Measurements from ENCODE around the gene AKR1C1.
"Not testable (repeated sequence)": the region's sequence is repeated elsewhere in the genome, so short reads cannot be mapped to it uniquely, and the experiment has no call there.

AKR1C1 gene

GRCh38 chr10:4934391-4934987 is 28.7 kb upstream of the AKR1C1 start:
- H3K4me3 ChIP-seq (ENCODE audit: control insufficient read depth in 1 of 7, extremely low read depth in 1 of 7, insufficient read depth in 4 of 7, low read depth in 2 of 7, low read length in 6 of 7), result no peak overlapping the region
- H3K9me3 ChIP-seq (ENCODE audit: control extremely low read depth in 1 of 5, control insufficient read depth in 4 of 5, insufficient read depth in 2 of 5, low read depth in 1 of 5, low read length in 4 of 5), result no peaks in the 10 kb centered on the region
- no peak overlapping the region for H3K27ac ChIP-seq (ENCODE audit: insufficient read depth in 1 of 2, low read depth in 1 of 2, low read length in 2 of 2, poor library complexity in 1 of 2, severe bottlenecking in 2 of 2)
- DNase-seq, result no peak
- H3K27me3 ChIP-seq (replicated peaks in 2 of 5; ENCODE audit: control insufficient read depth in 4 of 5, insufficient read depth in 5 of 5, low read length in 4 of 5), result no peaks in the 10 kb centered on the region
- peaks cover 0 to 15% (median 7%) of the 10 kb centered on the region in 4 experiments for H3K4me1 ChIP-seq (ENCODE audit: control extremely low read depth in 1 of 4, control insufficient read depth in 4 of 4, insufficient read depth in 4 of 4, low read length in 3 of 4)
- ChIA-PET POLR2A (no interaction called here), CTCF (interaction anchor here (0.7 kb wide), 1 partner anchor 85 kb away, joined by 3 read pairs; no protein-coding TSS in a partner anchor)
- 88% methylated on average over 6 of the region's 7 CpGs for WGBS (ENCODE audit: insufficient coverage)
- H3K36me3 ChIP-seq (ENCODE audit: control insufficient read depth in 4 of 4, insufficient read depth in 4 of 4, low read length in 3 of 4), result no peaks in the 10 kb centered on the region

- WGBS (ENCODE audit: insufficient coverage), result 95% methylated on average over 19 of the region's 23 CpGs
- H3K9me3 ChIP-seq (ENCODE audit: control extremely low read depth in 1 of 5, control insufficient read depth in 4 of 5, insufficient read depth in 2 of 5, low read depth in 1 of 5, low read length in 4 of 5), result no peaks in the 10 kb centered on the region
- no peaks in the 10 kb centered on the region for H3K36me3 ChIP-seq (ENCODE audit: control insufficient read depth in 4 of 4, insufficient read depth in 4 of 4, low read length in 3 of 4)
- peaks cover 0 to 4% (median 0%) of the 10 kb centered on the region in 4 experiments for H3K4me1 ChIP-seq (ENCODE audit: control extremely low read depth in 1 of 4, control insufficient read depth in 4 of 4, insufficient read depth in 4 of 4, low read length in 3 of 4)
- ChIA-PET CTCF (no interaction called here), POLR2A (no interaction called here)
- H3K4me3 ChIP-seq (ENCODE audit: control insufficient read depth in 1 of 7, extremely low read depth in 1 of 7, insufficient read depth in 4 of 7, low read depth in 2 of 7, low read length in 6 of 7), result no peak overlapping the region
- H3K27me3 ChIP-seq (replicated peaks in 2 of 5; ENCODE audit: control insufficient read depth in 4 of 5, insufficient read depth in 5 of 5, low read length in 4 of 5), result no peaks in the 10 kb centered on the region
- no peak overlapping the region for H3K27ac ChIP-seq (ENCODE audit: insufficient read depth in 1 of 2, low read depth in 1 of 2, low read length in 2 of 2, poor library complexity in 1 of 2, severe bottlenecking in 2 of 2)
- DNase-seq, result no peak
These were observed 25.9 kb upstream of the AKR1C1 start for GRCh38 chr10:4937346-4937745.

DNA sequence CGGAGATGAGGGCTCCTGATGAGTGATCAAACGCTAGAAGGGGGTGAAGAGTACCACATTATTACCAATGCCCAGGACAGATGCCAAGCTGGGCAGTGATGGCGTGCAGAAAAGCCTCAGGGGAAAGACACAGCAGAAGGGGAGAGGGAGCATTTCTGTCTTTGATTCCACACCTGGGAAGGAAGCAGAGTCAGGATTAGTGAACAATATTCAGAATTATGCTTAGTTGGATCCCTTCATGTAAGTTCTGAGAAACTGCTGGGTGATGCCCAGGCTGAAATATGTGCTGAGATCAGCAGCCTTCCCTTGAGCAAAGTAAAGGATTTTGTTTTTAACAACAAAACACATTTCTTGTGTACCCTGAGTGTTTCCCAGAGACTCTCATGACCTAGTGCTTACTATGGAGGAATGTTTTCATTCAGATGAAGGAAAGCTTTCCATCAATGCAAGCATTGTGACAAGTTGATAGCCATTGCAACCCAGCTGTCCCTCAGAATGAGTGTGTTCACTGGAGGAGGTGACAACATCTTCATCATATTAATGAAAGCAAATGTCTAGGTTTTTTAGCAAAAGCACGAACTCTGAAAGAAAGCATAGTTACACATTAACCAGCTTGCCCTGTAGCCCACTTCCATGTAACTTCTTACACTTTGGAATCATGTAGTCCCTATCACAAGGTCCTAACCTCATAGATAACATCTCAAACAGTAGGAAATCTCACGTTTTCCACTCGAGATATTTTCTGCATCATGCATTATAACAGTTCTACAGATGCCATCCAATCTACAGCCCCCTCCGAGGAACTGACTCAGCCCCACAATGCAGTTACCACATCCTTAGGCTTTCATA is 23.8 kb upstream of the AKR1C1 start:
- no peaks in the 10 kb centered on the region for H3K9me3 ChIP-seq (ENCODE audit: control extremely low read depth in 1 of 5, control insufficient read depth in 4 of 5, insufficient read depth in 2 of 5, low read depth in 1 of 5, low read length in 4 of 5)
- no peak overlapping the region for H3K4me3 ChIP-seq (ENCODE audit: control insufficient read depth in 1 of 7, extremely low read depth in 1 of 7, insufficient read depth in 4 of 7, low read depth in 2 of 7, low read length in 6 of 7)
- DNase-seq, result peak in 1 of 3 donors; percentile 30
- no peak overlapping the region for H3K27ac ChIP-seq (ENCODE audit: insufficient read depth in 1 of 2, low read depth in 1 of 2, low read length in 2 of 2, poor library complexity in 1 of 2, severe bottlenecking in 2 of 2)
- H3K27me3 ChIP-seq (replicated peaks in 2 of 5; ENCODE audit: control insufficient read depth in 4 of 5, insufficient read depth in 5 of 5, low read length in 4 of 5), result no peaks in the 10 kb centered on the region
- ChIA-PET CTCF (interaction anchor here (0.9 kb wide), 1 partner anchor 43 kb away, joined by 3 read pairs; no protein-coding TSS in a partner anchor), POLR2A (no interaction called here)
- WGBS (ENCODE audit: insufficient coverage), result 70% methylated on average over 7 of the region's 7 CpGs
- no peaks in the 10 kb centered on the region for H3K36me3 ChIP-seq (ENCODE audit: control insufficient read depth in 4 of 4, insufficient read depth in 4 of 4, low read length in 3 of 4)
- H3K4me1 ChIP-seq (ENCODE audit: control extremely low read depth in 1 of 4, control insufficient read depth in 4 of 4, insufficient read depth in 4 of 4, low read length in 3 of 4), result peaks cover 0 to 2% (median 0%) of the 10 kb centered on the region in 4 experiments

GRCh38 chr10:4940073-4940428 is 23.2 kb upstream of the AKR1C1 start:
- H3K36me3 ChIP-seq (ENCODE audit: control insufficient read depth in 4 of 4, insufficient read depth in 4 of 4, low read length in 3 of 4); H3K27ac ChIP-seq (ENCODE audit: insufficient read depth in 1 of 2, low read depth in 1 of 2, low read length in 2 of 2, poor library complexity in 1 of 2, severe bottlenecking in 2 of 2); POLR2A ChIA-PET; H3K4me3 ChIP-seq (ENCODE audit: control insufficient read depth in 1 of 7, extremely low read depth in 1 of 7, insufficient read depth in 4 of 7, low read depth in 2 of 7, low read length in 6 of 7); CTCF ChIA-PET; H3K9me3 ChIP-seq (ENCODE audit: control extremely low read depth in 1 of 5, control insufficient read depth in 4 of 5, insufficient read depth in 2 of 5, low read depth in 1 of 5, low read length in 4 of 5); H3K4me1 ChIP-seq (ENCODE audit: control extremely low read depth in 1 of 4, control insufficient read depth in 4 of 4, insufficient read depth in 4 of 4, low read length in 3 of 4); DNase-seq; H3K27me3 ChIP-seq (replicated peaks in 2 of 5; ENCODE audit: control insufficient read depth in 4 of 5, insufficient read depth in 5 of 5, low read length in 4 of 5): not testable (repeated sequence)
- WGBS (ENCODE audit: insufficient coverage), result 89% methylated on average over 3 of the region's 6 CpGs

DNA sequence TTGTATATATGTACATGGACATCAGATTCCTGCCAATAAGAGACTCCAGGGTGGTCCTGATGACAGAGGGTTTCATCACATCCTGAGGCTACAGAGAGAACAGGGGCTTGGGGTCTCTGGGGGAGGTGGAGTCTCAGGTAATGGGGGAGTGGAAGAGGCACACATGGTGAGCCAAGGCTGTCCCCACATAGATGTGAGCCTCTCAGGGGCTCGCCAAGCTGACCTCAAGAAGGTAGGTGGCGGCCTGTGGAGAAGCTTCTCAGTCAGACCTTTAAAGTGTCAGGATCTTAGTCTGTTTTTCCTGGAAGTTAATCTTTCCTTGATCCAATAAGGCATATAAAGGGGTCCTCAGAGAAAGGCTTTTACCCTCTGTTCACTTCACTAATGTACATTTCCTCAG is 22.3 kb upstream of the AKR1C1 start:
- H3K36me3 ChIP-seq (ENCODE audit: control insufficient read depth in 4 of 4, insufficient read depth in 4 of 4, low read length in 3 of 4); H3K4me3 ChIP-seq (ENCODE audit: control insufficient read depth in 1 of 7, extremely low read depth in 1 of 7, insufficient read depth in 4 of 7, low read depth in 2 of 7, low read length in 6 of 7); DNase-seq; H3K9me3 ChIP-seq (ENCODE audit: control extremely low read depth in 1 of 5, control insufficient read depth in 4 of 5, insufficient read depth in 2 of 5, low read depth in 1 of 5, low read length in 4 of 5); H3K4me1 ChIP-seq (ENCODE audit: control extremely low read depth in 1 of 4, control insufficient read depth in 4 of 4, insufficient read depth in 4 of 4, low read length in 3 of 4); POLR2A ChIA-PET; CTCF ChIA-PET; H3K27ac ChIP-seq (ENCODE audit: insufficient read depth in 1 of 2, low read depth in 1 of 2, low read length in 2 of 2, poor library complexity in 1 of 2, severe bottlenecking in 2 of 2); H3K27me3 ChIP-seq (replicated peaks in 2 of 5; ENCODE audit: control insufficient read depth in 4 of 5, insufficient read depth in 5 of 5, low read length in 4 of 5): not testable (repeated sequence)
- 100% methylated on average over 2 of the region's 2 CpGs for WGBS (ENCODE audit: insufficient coverage)

DNA sequence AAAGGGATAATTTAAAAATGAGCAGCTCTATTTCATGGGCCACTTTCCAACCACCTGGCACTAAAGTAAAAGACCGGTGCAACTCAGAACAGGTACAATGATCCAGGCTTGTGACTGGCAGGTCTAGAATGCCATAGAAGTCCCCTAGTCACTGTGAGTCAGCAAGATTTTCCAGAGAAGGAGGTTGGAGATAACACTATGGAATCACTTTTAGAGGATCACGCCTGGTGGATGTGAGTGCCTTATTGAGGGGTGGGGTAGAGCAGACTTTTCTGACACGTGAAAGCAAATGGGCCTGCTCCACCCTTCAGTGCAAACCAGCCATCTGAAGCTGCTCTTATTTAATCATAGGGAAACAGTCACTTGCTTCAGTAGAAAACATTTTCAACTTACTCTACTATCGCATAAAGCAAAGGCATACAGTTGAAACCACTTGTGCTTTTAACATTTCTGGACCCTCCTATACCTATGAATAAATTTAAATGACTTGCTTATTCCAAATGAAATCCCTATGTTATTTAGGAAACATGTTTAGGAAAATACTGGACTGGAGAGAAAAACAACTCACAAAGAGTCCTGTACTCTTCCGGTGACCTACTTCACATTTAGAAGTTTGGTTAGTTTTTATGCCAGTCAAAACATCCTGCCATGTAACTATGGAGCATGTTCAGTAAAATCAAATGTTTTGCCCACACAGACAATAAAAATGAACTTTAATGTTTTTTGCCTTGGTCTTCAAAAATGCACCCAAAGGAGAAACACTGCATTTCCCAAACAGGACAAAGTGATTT is 21.5 kb upstream of the AKR1C1 start:
- peak; percentile 8 to 45 (median 18) for DNase-seq
- POLR2A ChIA-PET, result no interaction called here
- CTCF ChIA-PET, result no interaction called here
- Histone ChIP-seq H3K27me3 (replicated peaks in 2 of 5; ENCODE audit: control insufficient read depth in 4 of 5, insufficient read depth in 5 of 5, low read length in 4 of 5) (no peaks in the 10 kb centered on the region), H3K4me1 (ENCODE audit: control extremely low read depth in 1 of 4, control insufficient read depth in 4 of 4, insufficient read depth in 4 of 4, low read length in 3 of 4) (peaks cover 0 to 2% (median 0%) of the 10 kb centered on the region in 4 experiments), H3K36me3 (ENCODE audit: control insufficient read depth in 4 of 4, insufficient read depth in 4 of 4, low read length in 3 of 4) (no peaks in the 10 kb centered on the region), H3K4me3 (ENCODE audit: control insufficient read depth in 1 of 7, extremely low read depth in 1 of 7, insufficient read depth in 4 of 7, low read depth in 2 of 7, low read length in 6 of 7) (no peak overlapping the region), H3K27ac (ENCODE audit: insufficient read depth in 1 of 2, low read depth in 1 of 2, low read length in 2 of 2, poor library complexity in 1 of 2, severe bottlenecking in 2 of 2) (no peak overlapping the region), H3K9me3 (ENCODE audit: control extremely low read depth in 1 of 5, control insufficient read depth in 4 of 5, insufficient read depth in 2 of 5, low read depth in 1 of 5, low read length in 4 of 5) (no peaks in the 10 kb centered on the region)
- 56% methylated on average over 2 of the region's 5 CpGs for WGBS (ENCODE audit: insufficient coverage)

- H3K27ac ChIP-seq (ENCODE audit: insufficient read depth in 1 of 2, low read depth in 1 of 2, low read length in 2 of 2, poor library complexity in 1 of 2, severe bottlenecking in 2 of 2); H3K27me3 ChIP-seq (replicated peaks in 2 of 5; ENCODE audit: control insufficient read depth in 4 of 5, insufficient read depth in 5 of 5, low read length in 4 of 5); H3K9me3 ChIP-seq (ENCODE audit: control extremely low read depth in 1 of 5, control insufficient read depth in 4 of 5, insufficient read depth in 2 of 5, low read depth in 1 of 5, low read length in 4 of 5); H3K4me3 ChIP-seq (ENCODE audit: control insufficient read depth in 1 of 7, extremely low read depth in 1 of 7, insufficient read depth in 4 of 7, low read depth in 2 of 7, low read length in 6 of 7); POLR2A ChIA-PET; H3K36me3 ChIP-seq (ENCODE audit: control insufficient read depth in 4 of 4, insufficient read depth in 4 of 4, low read length in 3 of 4); H3K4me1 ChIP-seq (ENCODE audit: control extremely low read depth in 1 of 4, control insufficient read depth in 4 of 4, insufficient read depth in 4 of 4, low read length in 3 of 4): not testable (repeated sequence)
- DNase-seq, result peak in 1 of 3 donors; percentile 30
- CTCF ChIA-PET, result interaction anchor here (1.4 kb wide), 1 partner anchor 93 kb away, joined by 5 read pairs; no protein-coding TSS in a partner anchor
- 67% methylated on average over 1 of the region's 2 CpGs for WGBS (ENCODE audit: insufficient coverage)
These were observed 20.3 kb upstream of the AKR1C1 start for GRCh38 chr10:4942931-4943330.
